Neural cell (in vitro differentiated cells): ENCODE measurements around the gene HPS1. TPM values are rescaled to one million over a fixed set of nuclear protein-coding genes. Genes with fewer than 3 reads are reported as not detected.

Source experiments
- H2AFZ ChIP-seq: fragments of 200-600, 300-800 bp; sonication (generic), shearing (Covaris generic); 2 replicates; pipeline ENCODE4 v1.6.0; 2014; ENCODE audit warnings: low read depth, mild to moderate bottlenecking, antibody characterized with exemption, low read length, moderate library complexity
- H3F3A ChIP-seq: fragments of 200-600 bp; shearing (Covaris generic); 2 replicates; pipeline ENCODE4 v1.6.1; 2016; ENCODE audit warnings: mild to moderate bottlenecking, moderate library complexity, mixed read lengths, antibody characterized with exemption, low read length; ENCODE audit not compliant: insufficient read depth, poor library complexity, severe bottlenecking
- H3K27ac ChIP-seq: fragments of 200-600, 300-800 bp; sonication (generic), shearing (Covaris generic); 2 replicates; pipeline ENCODE4 v1.5.1; 2014; ENCODE audit warnings: mild to moderate bottlenecking, low read length, moderate library complexity
- H3K27me3 ChIP-seq: fragments of 300-800, 200-600 bp; sonication (generic), shearing (Covaris generic); 2 replicates; pipeline ENCODE4 v1.6.0; 2014; ENCODE audit warnings: mild to moderate bottlenecking, low read depth, low read length, moderate library complexity; ENCODE audit not compliant: insufficient read depth
- H3K36me3 ChIP-seq: fragments of 300-800, 200-600 bp; sonication (generic), shearing (Covaris generic); 2 replicates; pipeline ENCODE4 v1.5.1; 2014; ENCODE audit warnings: mild to moderate bottlenecking, antibody characterized with exemption, low read length, moderate library complexity; ENCODE audit not compliant: insufficient read depth
- H3K4me2 ChIP-seq: fragments of 300-800, 200-600 bp; sonication (generic), shearing (Covaris generic); 2 replicates; pipeline ENCODE4 v1.6.0; 2014; ENCODE audit warnings: mild to moderate bottlenecking, low read length
- H3K4me3 ChIP-seq: fragments of 300-800, 200-600 bp; sonication (generic), shearing (Covaris generic); 2 replicates; pipeline ENCODE4 v1.5.1; 2014; ENCODE audit warnings: mild to moderate bottlenecking, low read length, moderate library complexity
- H3K79me2 ChIP-seq: fragments of 200-600 bp; shearing (Covaris generic); replicated peaks from 2 replicates; pipeline ENCODE4 v1.6.0; 2014; ENCODE audit warnings: mild to moderate bottlenecking, low read length, moderate library complexity; ENCODE audit not compliant: insufficient read depth
- H3K9ac ChIP-seq: fragments of 300-800, 200-600 bp; sonication (generic), shearing (Covaris generic); 2 replicates; pipeline ENCODE4 v1.6.1; 2016; ENCODE audit warnings: mild to moderate bottlenecking, low read length, mixed read lengths
- H3K9me2 ChIP-seq: fragments of 200-600 bp; shearing (Covaris generic); 2 replicates; pipeline ENCODE4 v1.6.1; 2016; ENCODE audit warnings: mild to moderate bottlenecking, low read length, mixed read lengths; ENCODE audit not compliant: insufficient read depth
- H3K9me3 ChIP-seq: fragments of 200-600, 300-800 bp; sonication (generic), shearing (Covaris generic); 2 replicates; pipeline ENCODE4 v1.6.1; 2016; ENCODE audit warnings: mild to moderate bottlenecking, mixed run types, low read length, moderate library complexity, mixed read lengths
- H4K20me1 ChIP-seq: fragments of 200-600 bp; shearing (Covaris generic); 2 replicates; pipeline ENCODE4 v1.6.1; 2016; ENCODE audit warnings: mild to moderate bottlenecking, mixed run types; ENCODE audit not compliant: insufficient read depth
- EP300 ChIP-seq: fragments of 450-650 bp; conservative IDR thresholded peaks from 2 replicates; pipeline ENCODE4 v1.6.1; 2014; ENCODE audit warnings: antibody characterized with exemption, mild to moderate bottlenecking, moderate library complexity; ENCODE audit not compliant: poor library complexity, severe bottlenecking
- EZH2 ChIP-seq: fragments of 200-600, 300-800 bp; shearing (Covaris generic), sonication (generic); IDR thresholded peaks from 2 replicates; pipeline ENCODE4 v1.6.1; 2014; ENCODE audit warnings: antibody characterized with exemption, low read length, borderline replicate concordance, mild to moderate bottlenecking; ENCODE audit not compliant: insufficient read depth, poor library complexity, severe bottlenecking
- MXI1 ChIP-seq: fragments of 450-650 bp; conservative IDR thresholded peaks from 2 replicates; pipeline ENCODE4 v1.6.1; 2014; ENCODE audit warnings: antibody characterized with exemption, mild to moderate bottlenecking; ENCODE audit not compliant: poor library complexity, severe bottlenecking
- POLR2AphosphoS5 ChIP-seq: IDR thresholded peaks from 2 replicates; pipeline ENCODE4 v1.6.1; 2012
- RAD21 ChIP-seq: fragments of 450-650 bp; conservative IDR thresholded peaks from 2 replicates; pipeline ENCODE4 v1.6.1; 2014; ENCODE audit warnings: antibody characterized with exemption, mild to moderate bottlenecking, moderate library complexity
- SMC3 ChIP-seq: fragments of 450-650 bp; conservative IDR thresholded peaks from 2 replicates; pipeline ENCODE4 v1.6.1; 2014; ENCODE audit warnings: antibody characterized with exemption, mild to moderate bottlenecking, moderate library complexity; ENCODE audit not compliant: poor library complexity
- TAF1 ChIP-seq: IDR thresholded peaks from 2 replicates; pipeline ENCODE4 v1.6.1; 2012; ENCODE audit warnings: low read depth
- polyA plus RNA-seq: library from polyadenylated mRNA; depleted of rRNA; stranded (reverse); fragments of >200 nt; gene quantifications from 2 replicates; pipeline ENCODE4 v1.2.3, GENCODE V29; 2014
- TF ChIP-seq, protein P1 (sequence below): IDR thresholded peaks from 2 replicates; pipeline ENCODE4 v1.6.1; 2012; ENCODE audit warnings: borderline replicate concordance
- TF ChIP-seq, protein P2 (sequence below): fragments of 450-650 bp; IDR thresholded peaks from 2 replicates; pipeline ENCODE4 v1.5.1; 2014; ENCODE audit warnings: antibody characterized with exemption, mild to moderate bottlenecking, moderate library complexity; ENCODE audit not compliant: poor library complexity, severe bottlenecking

Gene HPS1
- polyA plus RNA-seq, 1 donor from 2014 or later = 1.4 TPM

DNA sequence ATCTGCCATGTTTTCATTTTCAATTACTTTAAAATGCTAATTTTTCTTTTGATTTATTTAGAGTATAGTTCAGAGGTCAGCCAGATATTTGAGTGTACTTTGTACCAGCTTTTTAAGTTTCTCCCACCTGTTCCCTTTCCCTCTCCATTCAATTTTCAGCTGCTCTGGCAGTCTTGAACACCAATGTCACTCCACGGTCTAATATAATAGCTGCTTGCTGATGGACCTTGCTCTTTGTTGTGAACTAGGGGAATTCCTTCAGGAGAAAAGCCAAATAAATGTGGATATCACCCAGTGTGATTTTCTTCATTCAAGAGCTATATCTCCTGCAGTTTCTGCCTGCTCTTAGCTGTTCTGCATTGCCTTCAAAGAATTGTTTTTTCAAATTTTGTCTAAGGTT is 3.9 kb upstream of the HPS1 start:
- Histone ChIP-seq H3K9ac (no peak overlapping the region), H3K36me3 (no peaks in the 10 kb centered on the region), H3K9me2 (no peaks in the 10 kb centered on the region), H3K79me2 (no peaks in the 10 kb centered on the region), H3F3A (no peaks in the 10 kb centered on the region), H3K9me3 (no peaks in the 10 kb centered on the region), H3K27me3 (no peaks in the 10 kb centered on the region), H4K20me1 (no peaks in the 10 kb centered on the region), H3K4me3 (no peak overlapping the region), H3K27ac (no peak overlapping the region), H3K4me2 (no peak overlapping the region), H2AFZ (no peak overlapping the region)
- no peak for TF ChIP-seq TAF1
- TF ChIP-seq MXI1 = no peak
- TF ChIP-seq SMC3 = no peak
- TF ChIP-seq POLR2AphosphoS5 = no peak
- no peak for TF ChIP-seq EP300
- no peak for TF ChIP-seq EZH2
- TF ChIP-seq, protein P1, sequence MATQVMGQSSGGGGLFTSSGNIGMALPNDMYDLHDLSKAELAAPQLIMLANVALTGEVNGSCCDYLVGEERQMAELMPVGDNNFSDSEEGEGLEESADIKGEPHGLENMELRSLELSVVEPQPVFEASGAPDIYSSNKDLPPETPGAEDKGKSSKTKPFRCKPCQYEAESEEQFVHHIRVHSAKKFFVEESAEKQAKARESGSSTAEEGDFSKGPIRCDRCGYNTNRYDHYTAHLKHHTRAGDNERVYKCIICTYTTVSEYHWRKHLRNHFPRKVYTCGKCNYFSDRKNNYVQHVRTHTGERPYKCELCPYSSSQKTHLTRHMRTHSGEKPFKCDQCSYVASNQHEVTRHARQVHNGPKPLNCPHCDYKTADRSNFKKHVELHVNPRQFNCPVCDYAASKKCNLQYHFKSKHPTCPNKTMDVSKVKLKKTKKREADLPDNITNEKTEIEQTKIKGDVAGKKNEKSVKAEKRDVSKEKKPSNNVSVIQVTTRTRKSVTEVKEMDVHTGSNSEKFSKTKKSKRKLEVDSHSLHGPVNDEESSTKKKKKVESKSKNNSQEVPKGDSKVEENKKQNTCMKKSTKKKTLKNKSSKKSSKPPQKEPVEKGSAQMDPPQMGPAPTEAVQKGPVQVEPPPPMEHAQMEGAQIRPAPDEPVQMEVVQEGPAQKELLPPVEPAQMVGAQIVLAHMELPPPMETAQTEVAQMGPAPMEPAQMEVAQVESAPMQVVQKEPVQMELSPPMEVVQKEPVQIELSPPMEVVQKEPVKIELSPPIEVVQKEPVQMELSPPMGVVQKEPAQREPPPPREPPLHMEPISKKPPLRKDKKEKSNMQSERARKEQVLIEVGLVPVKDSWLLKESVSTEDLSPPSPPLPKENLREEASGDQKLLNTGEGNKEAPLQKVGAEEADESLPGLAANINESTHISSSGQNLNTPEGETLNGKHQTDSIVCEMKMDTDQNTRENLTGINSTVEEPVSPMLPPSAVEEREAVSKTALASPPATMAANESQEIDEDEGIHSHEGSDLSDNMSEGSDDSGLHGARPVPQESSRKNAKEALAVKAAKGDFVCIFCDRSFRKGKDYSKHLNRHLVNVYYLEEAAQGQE = no peak
- TF ChIP-seq RAD21 = no peak
- TF ChIP-seq, protein P2, sequence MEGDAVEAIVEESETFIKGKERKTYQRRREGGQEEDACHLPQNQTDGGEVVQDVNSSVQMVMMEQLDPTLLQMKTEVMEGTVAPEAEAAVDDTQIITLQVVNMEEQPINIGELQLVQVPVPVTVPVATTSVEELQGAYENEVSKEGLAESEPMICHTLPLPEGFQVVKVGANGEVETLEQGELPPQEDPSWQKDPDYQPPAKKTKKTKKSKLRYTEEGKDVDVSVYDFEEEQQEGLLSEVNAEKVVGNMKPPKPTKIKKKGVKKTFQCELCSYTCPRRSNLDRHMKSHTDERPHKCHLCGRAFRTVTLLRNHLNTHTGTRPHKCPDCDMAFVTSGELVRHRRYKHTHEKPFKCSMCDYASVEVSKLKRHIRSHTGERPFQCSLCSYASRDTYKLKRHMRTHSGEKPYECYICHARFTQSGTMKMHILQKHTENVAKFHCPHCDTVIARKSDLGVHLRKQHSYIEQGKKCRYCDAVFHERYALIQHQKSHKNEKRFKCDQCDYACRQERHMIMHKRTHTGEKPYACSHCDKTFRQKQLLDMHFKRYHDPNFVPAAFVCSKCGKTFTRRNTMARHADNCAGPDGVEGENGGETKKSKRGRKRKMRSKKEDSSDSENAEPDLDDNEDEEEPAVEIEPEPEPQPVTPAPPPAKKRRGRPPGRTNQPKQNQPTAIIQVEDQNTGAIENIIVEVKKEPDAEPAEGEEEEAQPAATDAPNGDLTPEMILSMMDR = no peak

DNA sequence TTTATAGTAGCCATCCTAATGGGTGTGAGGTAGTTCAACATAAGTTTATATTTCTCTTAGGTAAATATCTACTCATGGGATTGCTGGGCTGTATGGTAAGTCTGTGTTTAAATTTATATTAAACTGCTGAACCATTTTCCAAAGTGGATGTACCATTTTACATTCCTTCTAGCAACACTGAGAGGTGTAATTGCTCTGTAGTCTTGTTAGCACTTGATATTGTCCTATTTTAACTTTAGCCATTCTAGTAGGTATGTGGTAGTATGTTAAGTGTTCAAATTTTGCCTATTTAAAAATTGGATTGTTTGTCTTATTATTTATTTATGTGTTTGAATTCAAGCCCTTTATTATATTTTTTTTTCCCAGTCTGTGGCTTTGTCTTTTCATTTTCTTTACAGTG is 2.6 kb upstream of the HPS1 start:
- Histone ChIP-seq H3K9me3 (no peaks in the 10 kb centered on the region), H3K4me2 (no peak overlapping the region), H3K4me3 (no peak overlapping the region), H4K20me1 (no peaks in the 10 kb centered on the region), H3F3A (no peaks in the 10 kb centered on the region), H3K36me3 (no peaks in the 10 kb centered on the region), H3K9ac (no peak overlapping the region), H3K27ac (no peak overlapping the region), H2AFZ (no peak overlapping the region), H3K79me2 (no peaks in the 10 kb centered on the region), H3K9me2 (no peaks in the 10 kb centered on the region), H3K27me3 (no peaks in the 10 kb centered on the region)
- no peak for TF ChIP-seq TAF1
- TF ChIP-seq, protein P2 = no peak
- TF ChIP-seq RAD21 = no peak
- TF ChIP-seq POLR2AphosphoS5 = no peak
- no peak for TF ChIP-seq EP300
- TF ChIP-seq SMC3 = no peak
- TF ChIP-seq, protein P1 = no peak
- TF ChIP-seq EZH2 = no peak
